ENCODE results near the gene BCDIN3D. TPM values are rescaled to one million over a fixed set of nuclear protein-coding genes. Genes with fewer than 3 reads are reported as not detected.

BCDIN3D gene
- total RNA-seq, 1 donor from 2014 or later: 5.4 TPM

DNA sequence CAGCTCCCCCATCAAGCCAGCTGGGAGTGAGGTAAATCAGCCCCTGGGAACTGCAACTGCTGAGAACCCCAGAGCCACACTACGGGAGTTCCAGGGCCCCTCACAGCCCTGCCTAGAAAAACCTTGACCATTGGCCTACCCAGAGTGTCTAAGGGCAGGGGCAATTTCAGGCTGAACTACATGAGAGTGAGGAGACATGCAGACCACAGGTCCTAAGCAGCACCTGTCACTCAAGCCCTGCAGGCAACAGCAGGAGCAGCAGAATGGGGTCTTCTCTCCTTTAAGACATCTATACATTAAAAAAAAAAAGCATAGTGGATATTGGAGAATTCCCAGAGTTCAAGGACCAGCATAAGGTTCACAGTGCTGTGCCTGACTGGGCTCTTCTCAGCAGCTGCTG lies 19.6 kb downstream of the BCDIN3D start:
- Histone ChIP-seq H3K4me3 (ENCODE audit: low read depth, low read length) (no peak overlapping the region), H3K27me3 (ENCODE audit: control insufficient read depth, insufficient read depth, low read length) (no peaks in the 10 kb centered on the region), H3K36me3 (ENCODE audit: control insufficient read depth, insufficient read depth, low read length) (no peaks in the 10 kb centered on the region)
- no peak for DNase-seq (ENCODE audit: low read depth)
- TF ChIP-seq, protein P1, sequence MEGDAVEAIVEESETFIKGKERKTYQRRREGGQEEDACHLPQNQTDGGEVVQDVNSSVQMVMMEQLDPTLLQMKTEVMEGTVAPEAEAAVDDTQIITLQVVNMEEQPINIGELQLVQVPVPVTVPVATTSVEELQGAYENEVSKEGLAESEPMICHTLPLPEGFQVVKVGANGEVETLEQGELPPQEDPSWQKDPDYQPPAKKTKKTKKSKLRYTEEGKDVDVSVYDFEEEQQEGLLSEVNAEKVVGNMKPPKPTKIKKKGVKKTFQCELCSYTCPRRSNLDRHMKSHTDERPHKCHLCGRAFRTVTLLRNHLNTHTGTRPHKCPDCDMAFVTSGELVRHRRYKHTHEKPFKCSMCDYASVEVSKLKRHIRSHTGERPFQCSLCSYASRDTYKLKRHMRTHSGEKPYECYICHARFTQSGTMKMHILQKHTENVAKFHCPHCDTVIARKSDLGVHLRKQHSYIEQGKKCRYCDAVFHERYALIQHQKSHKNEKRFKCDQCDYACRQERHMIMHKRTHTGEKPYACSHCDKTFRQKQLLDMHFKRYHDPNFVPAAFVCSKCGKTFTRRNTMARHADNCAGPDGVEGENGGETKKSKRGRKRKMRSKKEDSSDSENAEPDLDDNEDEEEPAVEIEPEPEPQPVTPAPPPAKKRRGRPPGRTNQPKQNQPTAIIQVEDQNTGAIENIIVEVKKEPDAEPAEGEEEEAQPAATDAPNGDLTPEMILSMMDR (IDR thresholded peaks at IDR 0.05; ENCODE audit: insufficient read depth, low read length, poor library complexity, severe bottlenecking): no peak

DNA sequence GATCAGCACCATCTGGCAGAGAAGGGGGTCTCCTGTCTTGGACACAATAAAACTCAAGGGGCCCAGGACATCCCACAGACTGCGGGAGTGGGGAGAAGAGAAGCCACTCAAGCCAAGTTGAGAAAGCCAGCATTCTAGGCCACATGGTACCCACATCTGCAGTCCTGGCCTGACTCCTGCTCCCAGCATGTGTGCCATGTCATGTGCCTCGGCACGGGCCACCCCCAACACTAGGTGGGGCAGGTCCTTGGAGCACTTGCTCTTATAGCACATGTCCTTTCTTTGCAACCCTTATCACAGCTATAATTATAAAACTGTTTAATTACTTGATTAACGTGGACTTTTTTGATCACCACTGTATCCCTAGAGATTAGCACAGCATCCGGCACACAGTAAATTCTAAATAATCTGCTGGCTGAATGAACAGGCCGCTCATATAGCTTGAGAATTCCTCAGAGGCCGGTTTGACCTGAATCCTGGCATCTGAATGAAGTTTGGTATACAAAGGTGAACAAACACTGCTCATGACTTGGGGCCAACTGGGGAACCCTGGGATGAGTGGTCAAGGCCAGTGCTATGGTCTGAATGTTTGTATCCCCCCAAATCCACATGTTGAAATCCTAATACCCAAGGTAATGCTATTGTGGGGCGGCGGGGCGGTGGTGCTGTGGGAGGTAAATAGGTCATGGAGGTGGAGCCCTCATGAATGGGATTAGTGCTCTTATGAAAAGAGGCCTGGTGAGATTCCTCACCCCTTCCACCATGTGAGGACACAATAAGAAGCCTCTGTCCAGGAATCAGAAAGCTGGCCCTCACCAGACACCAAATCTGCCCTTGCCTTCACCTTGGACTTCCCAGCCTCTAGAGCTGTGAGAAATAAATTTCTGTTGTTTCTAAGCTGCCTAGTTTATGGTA lies 21.3 kb downstream of the BCDIN3D start:
- H3K36me3 ChIP-seq (ENCODE audit: control insufficient read depth, insufficient read depth, low read length): no peaks in the 10 kb centered on the region
- DNase-seq (ENCODE audit: low read depth): no peak
- TF ChIP-seq, protein P1 (IDR thresholded peaks at IDR 0.05; ENCODE audit: insufficient read depth, low read length, poor library complexity, severe bottlenecking): no peak
- no peaks in the 10 kb centered on the region for H3K27me3 ChIP-seq (ENCODE audit: control insufficient read depth, insufficient read depth, low read length)
- H3K4me3 ChIP-seq (ENCODE audit: low read depth, low read length): no peak overlapping the region

DNA sequence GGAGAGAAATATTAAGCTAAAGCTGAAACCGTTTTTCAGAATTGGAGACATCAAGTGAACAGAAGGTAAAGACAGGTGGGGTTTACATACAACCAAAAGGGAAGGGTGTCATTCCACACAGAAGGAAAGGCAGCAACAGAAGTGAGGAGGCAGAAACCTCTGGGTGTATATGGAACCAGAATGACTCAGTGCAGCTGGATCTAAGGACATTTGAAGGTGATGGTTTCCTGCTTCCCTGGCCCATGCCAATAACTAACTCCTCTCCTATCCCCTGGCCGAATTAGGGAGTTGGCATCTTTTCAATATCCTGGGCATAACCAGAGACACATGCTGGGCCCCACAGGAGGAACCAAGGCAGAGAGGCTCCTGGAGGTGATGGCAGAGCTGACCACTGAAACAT lies 23.1 kb downstream of the BCDIN3D start:
- TF ChIP-seq, protein P1 (IDR thresholded peaks at IDR 0.05; ENCODE audit: insufficient read depth, low read length, poor library complexity, severe bottlenecking): no peak
- H3K4me3 ChIP-seq (ENCODE audit: low read depth, low read length): no peak overlapping the region
- DNase-seq (ENCODE audit: low read depth): no peak

DNA sequence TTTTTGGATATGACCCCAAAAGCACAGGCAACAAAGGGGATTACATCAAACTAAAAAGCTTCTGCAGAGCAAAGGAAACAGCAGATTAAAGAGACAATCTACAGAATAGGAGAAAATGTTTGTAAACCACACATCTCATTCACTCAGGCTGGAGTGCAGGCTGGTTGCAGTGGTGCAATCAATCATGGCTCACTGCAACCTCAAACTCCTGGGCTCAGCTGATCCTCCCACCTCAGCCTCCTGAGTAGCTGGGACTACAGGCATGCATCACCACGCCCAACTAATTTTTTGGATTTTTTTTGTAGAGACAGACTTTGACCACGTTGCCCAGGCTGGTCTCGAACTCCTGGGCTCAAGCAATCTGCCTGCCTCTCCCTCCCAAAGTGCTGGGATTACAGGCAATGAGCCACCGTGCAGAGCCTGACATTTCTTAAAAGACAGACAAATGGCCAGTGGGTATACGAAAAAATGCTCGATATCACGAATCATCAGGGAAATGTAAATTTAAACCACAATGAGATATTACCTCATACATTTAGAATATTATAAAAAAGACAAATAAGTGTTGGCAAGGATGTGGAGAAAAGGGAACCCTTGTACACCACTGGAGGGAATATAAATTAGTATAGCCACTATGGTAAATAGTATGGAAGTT lies 24.5 kb downstream of the BCDIN3D start:
- no peak overlapping the region for H3K4me3 ChIP-seq (ENCODE audit: low read depth, low read length)
- H3K27me3 ChIP-seq (ENCODE audit: control insufficient read depth, insufficient read depth, low read length): no peaks in the 10 kb centered on the region
- no peak for DNase-seq (ENCODE audit: low read depth)
- no peaks in the 10 kb centered on the region for H3K36me3 ChIP-seq (ENCODE audit: control insufficient read depth, insufficient read depth, low read length)
- TF ChIP-seq, protein P1 (IDR thresholded peaks at IDR 0.05; ENCODE audit: insufficient read depth, low read length, poor library complexity, severe bottlenecking): no peak

More for the DNA sequence above, 23.1 kb downstream of the BCDIN3D start:
- Histone ChIP-seq H3K27me3 (ENCODE audit: control insufficient read depth, insufficient read depth, low read length) (no peaks in the 10 kb centered on the region), H3K36me3 (ENCODE audit: control insufficient read depth, insufficient read depth, low read length) (no peaks in the 10 kb centered on the region)

DNA sequence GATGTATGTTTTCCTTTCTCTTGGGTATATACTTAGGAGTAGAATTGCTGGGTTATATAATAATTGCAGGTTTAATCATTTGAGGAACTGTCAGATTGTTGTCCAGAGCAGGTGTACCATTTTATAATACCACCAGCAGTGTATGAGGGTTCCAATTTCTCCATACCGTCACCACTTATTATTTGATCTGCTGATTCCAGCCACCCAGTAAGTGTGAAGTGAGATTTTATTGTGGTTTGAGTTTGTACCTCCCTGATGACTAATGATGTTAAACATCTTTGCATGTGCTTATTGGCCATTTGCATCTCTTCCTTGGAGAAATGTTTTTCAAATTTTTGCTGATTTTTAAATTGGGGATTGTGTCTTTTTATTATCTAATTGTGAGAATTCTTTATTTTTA lies 29.8 kb downstream of the BCDIN3D start:
- TF ChIP-seq, protein P1 (IDR thresholded peaks at IDR 0.05; ENCODE audit: insufficient read depth, low read length, poor library complexity, severe bottlenecking): no peak
- H3K4me3 ChIP-seq (ENCODE audit: low read depth, low read length): no peak overlapping the region
- H3K27me3 ChIP-seq (ENCODE audit: control insufficient read depth, insufficient read depth, low read length): no peaks in the 10 kb centered on the region
- H3K36me3 ChIP-seq (ENCODE audit: control insufficient read depth, insufficient read depth, low read length): no peaks in the 10 kb centered on the region
- no peak for DNase-seq (ENCODE audit: low read depth)
